ENCODE results near the gene PDILT.

- TF ChIP-seq EZH2 (IDR thresholded peaks at IDR 0.05; ENCODE audit: insufficient read depth, low read length) (no peak), CTCF (IDR thresholded peaks at IDR 0.05; ENCODE audit: insufficient read depth, low read depth, low read length) (no peak)
These were observed 59.9 kb downstream of the PDILT start for GRCh38 chr16:20344611-20345010.

Measured in astrocyte (in vitro differentiated cells and primary cell).